ENCODE measurements around the gene UQCRC2. TPM values are rescaled to one million over a fixed set of nuclear protein-coding genes. Genes with fewer than 3 reads are reported as not detected.
A peak's percentile ranks its signal among the peaks of the same experiment; 100 is the strongest.

Gene UQCRC2
- total RNA-seq, 1 experiment from 2014 or later, result 249 TPM

DNA sequence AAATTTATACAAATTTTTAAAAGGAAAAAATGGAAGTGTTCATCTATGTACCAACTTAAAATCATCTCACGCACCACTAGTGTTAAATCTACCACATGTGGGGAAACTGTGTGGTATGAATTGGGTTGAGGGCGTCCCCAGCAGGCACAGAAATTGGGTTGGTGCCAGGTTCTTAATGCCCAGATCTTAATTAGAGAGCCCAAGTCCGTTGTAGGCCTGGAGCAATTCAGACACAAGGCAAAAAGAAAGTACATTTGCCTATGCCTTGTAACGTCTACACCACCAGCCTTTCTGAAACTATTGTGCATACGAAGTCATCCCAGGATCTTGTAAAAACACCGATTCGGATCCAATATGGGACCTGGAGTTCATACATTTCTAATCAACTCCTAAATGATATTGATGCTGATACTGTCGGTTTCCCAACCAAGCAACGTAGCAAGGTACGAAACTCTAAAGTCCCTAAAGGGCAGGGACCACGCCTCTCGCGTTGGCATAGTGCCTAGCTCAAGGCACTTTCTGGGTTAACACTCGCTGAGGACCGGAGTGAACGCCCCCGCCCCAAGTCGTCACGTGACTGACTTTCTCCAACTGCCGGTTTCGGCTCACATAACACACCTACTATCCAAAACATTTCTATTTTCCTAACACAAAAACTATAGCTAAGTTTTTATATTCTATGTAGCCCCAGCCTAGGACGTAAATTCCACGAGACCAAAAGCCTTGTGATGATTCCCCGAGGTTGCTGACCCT, 945 bp upstream of the UQCRC2 start:
- Histone ChIP-seq H3K4me1 (ENCODE audit: control insufficient read depth in 1 of 2, insufficient read depth in 2 of 2, low read length in 2 of 2) (peaks cover 9 to 19% of the 10 kb centered on the region in 2 experiments), H3K4me2 (ENCODE audit: low read length) (peak overlapping the region; percentile 86), H3K27me3 (ENCODE audit: insufficient read depth, low read length) (no peaks in the 10 kb centered on the region), H3K36me3 (ENCODE audit: control insufficient read depth in 1 of 2, insufficient read depth in 2 of 2, low read length in 2 of 2) (peaks cover 4 to 5% of the 10 kb centered on the region in 2 experiments; a peak in 2 of 4 replicates), H3K79me2 (ENCODE audit: insufficient read depth, low read length) (peaks cover 60% of the 10 kb centered on the region), H3K9ac (ENCODE audit: low read length) (peak overlapping the region; percentile 98), H4K20me1 (ENCODE audit: insufficient read depth) (peaks cover 7% of the 10 kb centered on the region; the same call in 1 of the 2 replicates), H3K4me3 (replicated peaks in 1 of 2; ENCODE audit: low read depth in 1 of 2, low read length in 2 of 2) (peak overlapping the region; percentile 96 to 98), H3K9me2 (ENCODE audit: insufficient read depth) (no peaks in the 10 kb centered on the region), H3K9me3 (ENCODE audit: control insufficient read depth in 1 of 2, insufficient read depth in 1 of 2, low read depth in 1 of 2, low read length in 2 of 2) (no peaks in the 10 kb centered on the region), H2AFZ (ENCODE audit: low read depth, low read length, poor library complexity, severe bottlenecking) (peak overlapping the region; percentile 89), H3K27ac (ENCODE audit: low read depth, low read length) (peak overlapping the region; percentile 76)
- intact Hi-C loops (cut with micrococcal nuclease), result loop anchor here (5.0 kb wide), 2 partner anchors 125 to 145 kb away; no protein-coding TSS in a partner anchor
- BruUV-seq (replicated peaks), result TSS peak; percentile 72
- DNase-seq (ENCODE audit: low read depth, low spot score) (peak; percentile 66), ATAC-seq (peak; percentile 68)
- ChIA-PET CTCF (interaction anchor here (0.7 to 2.6 kb wide), 3 partner anchors 125 to 236 kb away, joined by 3 to 37 read pairs (median 4); no protein-coding TSS in a partner anchor), RAD21 (ENCODE audit: low non-redundant PET in 1 of 2, low total read pairs in 2 of 2, uncharacterized antibody in 2 of 2, unreplicated experiment in 2 of 2) (interaction anchor here in 1 of 2 experiments (1.3 kb wide), 1 partner anchor 125 kb away, joined by 7 read pairs; no protein-coding TSS in a partner anchor), POLR2A (interaction anchor here (0.5 to 2.4 kb wide), 2 partner anchors 236 to 1139 kb away, joined by 3 to 8 read pairs; no protein-coding TSS in a partner anchor)
- TF ChIP-seq POLR2A (IDR thresholded peaks at IDR 0.05; ENCODE audit: borderline replicate concordance, extremely low read depth, insufficient read depth, insufficient read length), result no peak
- peak; percentile 92 for TF ChIP-seq EGR1 (IDR thresholded peaks at IDR 0.05; ENCODE audit: low read depth)

DNA sequence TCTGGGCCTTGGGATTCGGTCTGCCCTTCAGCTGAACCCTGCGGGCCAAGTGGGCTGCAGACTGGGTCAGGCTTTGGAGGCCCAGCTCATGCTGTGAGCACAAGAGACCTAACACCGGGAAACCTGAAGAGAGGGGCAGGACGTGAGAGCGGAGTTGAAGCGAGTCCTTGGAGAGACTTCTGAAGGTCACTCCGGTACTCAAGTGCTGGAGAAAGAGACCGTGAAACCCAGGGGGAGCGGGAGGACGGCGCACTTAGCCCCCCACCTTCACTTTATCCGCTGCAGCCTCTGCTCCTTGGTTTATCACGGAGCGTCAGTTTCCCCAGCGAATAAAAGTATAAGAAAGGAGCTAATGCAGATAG, 361 bp downstream of the UQCRC2 start:
- H2AFZ ChIP-seq (ENCODE audit: low read depth, low read length, poor library complexity, severe bottlenecking), result no peak overlapping the region
- CTCF ChIA-PET, result no interaction called here

More for the DNA sequence above, 361 bp downstream of the UQCRC2 start:
- BruUV-seq (replicated peaks), result TSS peak; percentile 77
- H3K9me2 ChIP-seq (ENCODE audit: insufficient read depth), result no peaks in the 10 kb centered on the region
- peaks cover 9 to 19% of the 10 kb centered on the region in 2 experiments for H3K4me1 ChIP-seq (ENCODE audit: control insufficient read depth in 1 of 2, insufficient read depth in 2 of 2, low read length in 2 of 2)
- TF ChIP-seq RAD21 (IDR thresholded peaks at IDR 0.05; ENCODE audit: low read depth) (no peak), CBX3 (IDR thresholded peaks at IDR 0.05; ENCODE audit: low read depth) (no peak), JUND (IDR thresholded peaks at IDR 0.05) (no peak), REST (IDR thresholded peaks at IDR 0.05; ENCODE audit: low read depth) (no peak)
- TF ChIP-seq, protein P1, sequence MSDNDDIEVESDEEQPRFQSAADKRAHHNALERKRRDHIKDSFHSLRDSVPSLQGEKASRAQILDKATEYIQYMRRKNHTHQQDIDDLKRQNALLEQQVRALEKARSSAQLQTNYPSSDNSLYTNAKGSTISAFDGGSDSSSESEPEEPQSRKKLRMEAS (IDR thresholded peaks at IDR 0.05), result no peak
- no peaks in the 10 kb centered on the region for H3K9me3 ChIP-seq (ENCODE audit: control insufficient read depth in 1 of 2, insufficient read depth in 1 of 2, low read depth in 1 of 2, low read length in 2 of 2)
- H3K27ac ChIP-seq (ENCODE audit: low read depth, low read length), result peak overlapping the region; percentile 76
- ATAC-seq (peak; percentile 35), DNase-seq (ENCODE audit: low read depth, low spot score) (no peak)
- POLR2A ChIA-PET, result interaction anchor here (2.4 kb wide), 1 partner anchor 235 kb away, joined by 8 read pairs; no protein-coding TSS in a partner anchor
- peak overlapping the region; percentile 96 to 98 for H3K4me3 ChIP-seq (replicated peaks in 1 of 2; ENCODE audit: low read depth in 1 of 2, low read length in 2 of 2)
- H3K4me2 ChIP-seq (ENCODE audit: low read length), result peak overlapping the region; percentile 86
- H4K20me1 ChIP-seq (ENCODE audit: insufficient read depth), result peaks cover 7% of the 10 kb centered on the region; the same call in 1 of the 2 replicates
- peaks cover 17 to 18% of the 10 kb centered on the region in 2 experiments for H3K36me3 ChIP-seq (ENCODE audit: control insufficient read depth in 1 of 2, insufficient read depth in 2 of 2, low read length in 2 of 2)
- intact Hi-C loops (cut with micrococcal nuclease), result loop anchor here (5.0 kb wide), 2 partner anchors 124 to 144 kb away; no protein-coding TSS in a partner anchor
- H3K9ac ChIP-seq (ENCODE audit: low read length), result peak overlapping the region; percentile 98
- peaks cover 70% of the 10 kb centered on the region for H3K79me2 ChIP-seq (ENCODE audit: insufficient read depth, low read length)
- RAD21 ChIA-PET (ENCODE audit: low non-redundant PET in 1 of 2, low total read pairs in 2 of 2, uncharacterized antibody in 2 of 2, unreplicated experiment in 2 of 2), result no interaction called here
- H3K27me3 ChIP-seq (ENCODE audit: insufficient read depth, low read length), result no peaks in the 10 kb centered on the region
